HG02885 (cell line): ENCODE measurements around the gene MBD4.
A peak's percentile ranks its signal among the peaks of the same experiment; 100 is the strongest.

Experiments used
- ATAC-seq: cut with Tn5 transposase; IDR thresholded peaks from one replicate; pipeline ENCODE4 v1.9.1; 2021; ENCODE audit warnings: mild to moderate bottlenecking; ENCODE audit not compliant: unreplicated experiment, poor library complexity

The MBD4 gene

GRCh38 chr3:129433565-129433964 is 6.2 kb downstream of the MBD4 start:
- no peak for ATAC-seq

GRCh38 chr3:129432671-129433070 is 7.1 kb downstream of the MBD4 start:
- ATAC-seq: no peak

GRCh38 chr3:129432036-129432435 is 7.7 kb downstream of the MBD4 start:
- no peak for ATAC-seq

GRCh38 chr3:129429602-129430001 is 10.1 kb downstream of the MBD4 start:
- no peak for ATAC-seq

- no peak for ATAC-seq
These were observed 10.7 kb downstream of the MBD4 start for GRCh38 chr3:129429080-129429451.

GRCh38 chr3:129428376-129429079 is 11.2 kb downstream of the MBD4 start, which contains the start of gene EFCAB12:
TSS of gene EFCAB12 (minus strand) at chr3:129428636. CDS start at chr3:129428488, 148 bp downstream.
- ATAC-seq: peak; percentile 91

GRCh38 chr3:129428007-129428375 is 11.8 kb downstream of the MBD4 start:
- ATAC-seq: no peak

GRCh38 chr3:129425619-129426018 is 14.1 kb downstream of the MBD4 start:
- ATAC-seq: no peak

GRCh38 chr3:129425213-129425612 is 14.5 kb downstream of the MBD4 start:
- ATAC-seq: no peak

- ATAC-seq: peak; percentile 68
These were observed 15.4 kb downstream of the MBD4 start for GRCh38 chr3:129424185-129424841.

- no peak for ATAC-seq
These were observed 16.9 kb downstream of the MBD4 start for GRCh38 chr3:129422897-129423296.

- no peak for ATAC-seq
These were observed 17.6 kb downstream of the MBD4 start for GRCh38 chr3:129421988-129422745.

GRCh38 chr3:129421236-129421883 is 18.4 kb downstream of the MBD4 start:
- no peak for ATAC-seq

GRCh38 chr3:129419476-129419875 is 20.3 kb downstream of the MBD4 start:
- ATAC-seq: no peak

GRCh38 chr3:129418041-129418973 is 21.4 kb downstream of the MBD4 start:
- ATAC-seq: no peak

GRCh38 chr3:129417326-129417725 is 22.4 kb downstream of the MBD4 start:
- ATAC-seq: no peak

GRCh38 chr3:129416415-129416814 is 23.3 kb downstream of the MBD4 start:
- ATAC-seq: no peak

- no peak for ATAC-seq
These were observed 23.9 kb downstream of the MBD4 start for GRCh38 chr3:129415830-129416229.

- no peak for ATAC-seq
These were observed 24.4 kb downstream of the MBD4 start for GRCh38 chr3:129415378-129415777.
